Measurements from ENCODE around the gene MYG1. TPM values are rescaled to one million over a fixed set of nuclear protein-coding genes. Genes with fewer than 3 reads are reported as not detected.

The MYG1 gene
- total RNA-seq, 2 donors from 2014 or later: 23.4 to 49.4 TPM

- Histone ChIP-seq H3K9me3 (no peaks in the 10 kb centered on the region), H3K4me3 (peak overlapping the region; percentile 89), H3K27ac (peak overlapping the region in 1 of 2 donors; percentile 27), H3K36me3 (no peaks in the 10 kb centered on the region), H3K27me3 (replicated peaks; ENCODE audit: insufficient read depth) (no peaks in the 10 kb centered on the region), H3K4me1 (ENCODE audit: control insufficient read depth in 1 of 2, low read depth in 2 of 2) (peaks cover 6 to 10% of the 10 kb centered on the region in 2 donors)
- DNase-seq (ENCODE audit: low spot score) (no peak), ATAC-seq (ENCODE audit: insufficient number of reproducible peaks, low FRiP score, low read depth) (no peak)
- TF ChIP-seq, protein P1, sequence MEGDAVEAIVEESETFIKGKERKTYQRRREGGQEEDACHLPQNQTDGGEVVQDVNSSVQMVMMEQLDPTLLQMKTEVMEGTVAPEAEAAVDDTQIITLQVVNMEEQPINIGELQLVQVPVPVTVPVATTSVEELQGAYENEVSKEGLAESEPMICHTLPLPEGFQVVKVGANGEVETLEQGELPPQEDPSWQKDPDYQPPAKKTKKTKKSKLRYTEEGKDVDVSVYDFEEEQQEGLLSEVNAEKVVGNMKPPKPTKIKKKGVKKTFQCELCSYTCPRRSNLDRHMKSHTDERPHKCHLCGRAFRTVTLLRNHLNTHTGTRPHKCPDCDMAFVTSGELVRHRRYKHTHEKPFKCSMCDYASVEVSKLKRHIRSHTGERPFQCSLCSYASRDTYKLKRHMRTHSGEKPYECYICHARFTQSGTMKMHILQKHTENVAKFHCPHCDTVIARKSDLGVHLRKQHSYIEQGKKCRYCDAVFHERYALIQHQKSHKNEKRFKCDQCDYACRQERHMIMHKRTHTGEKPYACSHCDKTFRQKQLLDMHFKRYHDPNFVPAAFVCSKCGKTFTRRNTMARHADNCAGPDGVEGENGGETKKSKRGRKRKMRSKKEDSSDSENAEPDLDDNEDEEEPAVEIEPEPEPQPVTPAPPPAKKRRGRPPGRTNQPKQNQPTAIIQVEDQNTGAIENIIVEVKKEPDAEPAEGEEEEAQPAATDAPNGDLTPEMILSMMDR (IDR thresholded peaks at IDR 0.05): no peak
Observed at GRCh38 chr12:53267306-53267998, 32.0 kb upstream of the MYG1 start.

DNA sequence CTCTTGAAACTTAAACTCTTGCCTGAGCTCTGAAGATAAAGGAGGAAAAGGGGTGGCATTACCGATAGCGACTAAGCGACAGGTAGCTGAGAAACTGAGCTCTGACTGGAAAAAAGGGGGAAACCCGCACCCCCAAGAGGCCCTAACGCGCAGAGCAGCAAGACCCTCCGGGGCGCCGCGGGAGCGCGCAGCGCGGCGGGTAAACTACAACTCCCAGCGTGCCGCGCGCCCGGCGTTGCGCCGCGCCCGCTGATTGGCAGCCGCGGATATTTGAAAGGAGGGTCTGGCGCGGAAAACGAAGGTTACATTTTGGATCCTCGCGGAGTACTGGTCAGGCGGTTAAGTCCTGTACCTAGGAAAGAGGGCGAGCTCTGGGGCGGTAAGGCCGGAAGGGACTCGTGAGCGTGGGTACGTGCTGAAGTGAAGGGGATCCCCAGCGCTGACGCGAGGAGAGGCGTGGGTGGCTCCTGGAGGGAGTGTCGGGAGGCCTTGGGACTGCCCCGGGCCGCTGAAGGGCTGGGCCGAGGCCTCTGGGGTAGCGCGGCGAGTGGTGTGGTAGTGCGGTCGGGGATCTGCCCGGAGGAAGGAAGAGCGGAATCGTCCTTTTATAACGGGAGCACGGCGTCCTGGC, 31.4 kb upstream of the MYG1 start, which contains the start of gene ESPL1:
Gene ESPL1, plus strand, starts transcription at position 301 of the 631 bp plus-strand sequence. CDS start 468 bp downstream, outside the sequence.
- peak; percentile 70 for ATAC-seq (ENCODE audit: insufficient number of reproducible peaks, low FRiP score, low read depth)
- Histone ChIP-seq H3K36me3 (no peaks in the 10 kb centered on the region), H3K4me1 (ENCODE audit: control insufficient read depth in 1 of 2, low read depth in 2 of 2) (peaks cover 6 to 10% of the 10 kb centered on the region in 2 donors), H3K9me3 (no peaks in the 10 kb centered on the region), H3K27ac (peak within 1 kb of the TSS in 1 of 2 donors; percentile 27), H3K27me3 (replicated peaks; ENCODE audit: insufficient read depth) (no peaks in the 10 kb centered on the region), H3K4me3 (peak within 1 kb of the TSS; percentile 89)
- no peak for DNase-seq (ENCODE audit: low spot score)
- TF ChIP-seq, protein P1 (IDR thresholded peaks at IDR 0.05): peak; percentile 29

DNA sequence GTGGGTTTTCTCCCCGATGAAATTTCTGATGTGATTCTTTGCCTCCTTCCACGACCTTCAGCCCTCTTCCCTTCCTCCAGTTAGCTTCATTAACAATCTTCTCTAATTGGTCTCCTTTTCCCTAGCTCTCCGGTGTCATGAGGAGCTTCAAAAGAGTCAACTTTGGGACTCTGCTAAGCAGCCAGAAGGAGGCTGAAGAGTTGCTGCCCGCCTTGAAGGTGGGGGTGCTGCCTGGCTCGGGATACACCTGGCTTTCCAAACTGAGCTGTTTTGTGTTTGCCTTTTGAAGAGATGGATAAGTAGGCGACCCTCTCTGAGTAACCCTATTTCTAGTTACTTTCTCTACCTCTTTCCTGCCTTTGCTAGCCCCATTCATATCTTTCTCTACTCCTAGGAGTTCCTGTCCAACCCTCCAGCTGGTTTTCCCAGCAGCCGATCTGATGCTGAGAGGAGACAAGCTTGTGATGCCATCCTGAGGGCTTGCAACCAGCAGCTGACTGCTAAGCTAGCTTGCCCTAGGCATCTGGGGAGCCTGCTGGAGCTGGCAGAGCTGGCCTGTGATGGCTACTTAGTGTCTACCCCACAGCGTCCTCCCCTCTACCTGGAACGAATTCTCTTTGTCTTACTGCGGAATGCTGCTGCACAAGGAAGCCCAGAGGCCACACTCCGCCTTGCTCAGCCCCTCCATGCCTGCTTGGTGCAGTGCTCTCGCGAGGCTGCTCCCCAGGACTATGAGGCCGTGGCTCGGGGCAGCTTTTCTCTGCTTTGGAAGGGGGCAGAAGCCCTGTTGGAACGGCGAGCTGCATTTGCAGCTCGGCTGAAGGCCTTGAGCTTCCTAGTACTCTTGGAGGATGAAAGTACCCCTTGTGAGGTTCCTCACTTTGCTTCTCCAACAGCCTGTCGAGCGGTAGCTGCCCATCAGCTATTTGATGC, 30.6 kb upstream of the MYG1 start:
- Histone ChIP-seq H3K4me1 (ENCODE audit: control insufficient read depth in 1 of 2, low read depth in 2 of 2) (peaks cover 6 to 10% of the 10 kb centered on the region in 2 donors), H3K27me3 (replicated peaks; ENCODE audit: insufficient read depth) (no peaks in the 10 kb centered on the region), H3K27ac (no peak overlapping the region), H3K36me3 (no peaks in the 10 kb centered on the region), H3K4me3 (peak overlapping the region; percentile 89), H3K9me3 (no peaks in the 10 kb centered on the region)
- TF ChIP-seq, protein P1 (IDR thresholded peaks at IDR 0.05): no peak
- no peak for DNase-seq (ENCODE audit: low spot score)
- no peak for ATAC-seq (ENCODE audit: insufficient number of reproducible peaks, low FRiP score, low read depth)

DNA sequence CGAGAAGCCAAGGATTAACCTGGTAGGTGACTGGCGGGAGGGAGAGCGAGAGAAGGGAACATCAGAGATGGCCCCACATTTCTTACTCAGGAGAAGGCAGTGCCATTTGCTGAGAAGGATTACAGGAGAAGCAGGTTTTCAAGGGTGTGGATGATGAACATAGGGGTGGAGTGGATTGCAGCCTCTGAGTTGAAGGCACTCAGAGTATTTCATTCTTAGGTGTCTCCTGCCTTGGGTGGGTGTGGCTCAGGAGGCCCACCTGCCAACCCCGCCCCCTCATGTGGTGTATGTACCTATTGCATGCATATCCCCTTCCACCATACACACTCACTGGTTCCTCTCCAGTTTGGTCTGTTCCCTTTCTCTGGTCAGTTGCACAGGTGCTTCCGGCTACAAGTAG, 25.1 kb upstream of the MYG1 start:
- Histone ChIP-seq H3K27ac (no peak overlapping the region), H3K4me1 (ENCODE audit: control insufficient read depth in 1 of 2, low read depth in 2 of 2) (no peaks in the 10 kb centered on the region), H3K36me3 (no peaks in the 10 kb centered on the region), H3K9me3 (no peaks in the 10 kb centered on the region), H3K27me3 (replicated peaks; ENCODE audit: insufficient read depth) (no peaks in the 10 kb centered on the region), H3K4me3 (no peak overlapping the region)
- no peak for ATAC-seq (ENCODE audit: insufficient number of reproducible peaks, low FRiP score, low read depth)
- TF ChIP-seq, protein P1 (IDR thresholded peaks at IDR 0.05): no peak
- no peak for DNase-seq (ENCODE audit: low spot score)

Measured in thoracic aorta (tissue), 2 donors.